Measurements from ENCODE around the gene OPHN1. TPM values are rescaled to one million over a fixed set of nuclear protein-coding genes. Genes with fewer than 3 reads are reported as not detected.

Gene OPHN1
- total RNA-seq, 1 donor from 2014 or later = 3.7 TPM

DNA sequence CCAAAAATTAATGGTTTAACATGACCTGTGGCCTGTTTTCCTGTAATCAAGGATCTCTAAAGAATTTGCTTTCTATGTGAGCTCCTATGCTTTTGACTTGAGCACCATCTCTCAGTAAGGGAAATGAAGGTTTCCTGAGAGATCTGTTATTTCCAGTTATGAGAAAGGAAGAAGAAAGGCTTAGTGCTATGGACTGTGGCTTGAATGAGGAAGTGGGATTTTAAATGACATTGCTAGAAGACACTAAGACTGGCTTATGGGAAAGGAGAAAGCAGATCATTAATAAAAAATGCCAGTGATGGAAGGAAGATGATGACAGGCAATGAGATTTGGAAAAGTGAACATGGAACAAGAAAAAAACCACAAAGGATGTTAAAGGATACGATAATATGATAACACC is 285.4 kb downstream of the OPHN1 start:
- Histone ChIP-seq H3K27me3 (ENCODE audit: insufficient read depth, low read length) (no peaks in the 10 kb centered on the region), H3K4me2 (ENCODE audit: low read length) (no peak overlapping the region), H3K27ac (ENCODE audit: low read depth, low read length) (no peak overlapping the region), H3K9ac (ENCODE audit: low read length) (no peak overlapping the region), H3K9me3 (ENCODE audit: insufficient read depth, low read depth, low read length) (no peaks in the 10 kb centered on the region), H4K20me1 (ENCODE audit: insufficient read depth, low read length) (no peaks in the 10 kb centered on the region), H2AFZ (ENCODE audit: low read depth, low read length) (no peak overlapping the region), H3K79me2 (ENCODE audit: insufficient read depth, low read length) (no peaks in the 10 kb centered on the region), H3K4me3 (ENCODE audit: insufficient read depth, low read depth, low read length) (no peak overlapping the region), H3K36me3 (ENCODE audit: insufficient read depth, low read length) (no peaks in the 10 kb centered on the region), H3K4me1 (ENCODE audit: insufficient read depth, low read length) (no peaks in the 10 kb centered on the region)
- Mint-ChIP-seq H3K27me3 (ENCODE audit: low read depth, unreplicated experiment) (no peaks in the 10 kb centered on the region), H3K36me3 (ENCODE audit: low read depth, unreplicated experiment) (no peaks in the 10 kb centered on the region), H3K4me3 (ENCODE audit: unreplicated experiment) (no peak overlapping the region), H3K4me1 (ENCODE audit: low read depth, unreplicated experiment) (peaks cover 2% of the 10 kb centered on the region), H3K9me3 (ENCODE audit: unreplicated experiment) (no peaks in the 10 kb centered on the region), H3K27ac (ENCODE audit: unreplicated experiment) (no peak overlapping the region)
- TF ChIP-seq, protein P1, sequence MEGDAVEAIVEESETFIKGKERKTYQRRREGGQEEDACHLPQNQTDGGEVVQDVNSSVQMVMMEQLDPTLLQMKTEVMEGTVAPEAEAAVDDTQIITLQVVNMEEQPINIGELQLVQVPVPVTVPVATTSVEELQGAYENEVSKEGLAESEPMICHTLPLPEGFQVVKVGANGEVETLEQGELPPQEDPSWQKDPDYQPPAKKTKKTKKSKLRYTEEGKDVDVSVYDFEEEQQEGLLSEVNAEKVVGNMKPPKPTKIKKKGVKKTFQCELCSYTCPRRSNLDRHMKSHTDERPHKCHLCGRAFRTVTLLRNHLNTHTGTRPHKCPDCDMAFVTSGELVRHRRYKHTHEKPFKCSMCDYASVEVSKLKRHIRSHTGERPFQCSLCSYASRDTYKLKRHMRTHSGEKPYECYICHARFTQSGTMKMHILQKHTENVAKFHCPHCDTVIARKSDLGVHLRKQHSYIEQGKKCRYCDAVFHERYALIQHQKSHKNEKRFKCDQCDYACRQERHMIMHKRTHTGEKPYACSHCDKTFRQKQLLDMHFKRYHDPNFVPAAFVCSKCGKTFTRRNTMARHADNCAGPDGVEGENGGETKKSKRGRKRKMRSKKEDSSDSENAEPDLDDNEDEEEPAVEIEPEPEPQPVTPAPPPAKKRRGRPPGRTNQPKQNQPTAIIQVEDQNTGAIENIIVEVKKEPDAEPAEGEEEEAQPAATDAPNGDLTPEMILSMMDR (IDR thresholded peaks at IDR 0.05; ENCODE audit: insufficient read depth, low read depth, low read length) = no peak
- TF ChIP-seq EZH2 (IDR thresholded peaks at IDR 0.05; ENCODE audit: insufficient read depth, low read length) = no peak
- no peak for DNase-seq (ENCODE audit: low read depth)
- FAIRE-seq = peak; percentile 37

DNA sequence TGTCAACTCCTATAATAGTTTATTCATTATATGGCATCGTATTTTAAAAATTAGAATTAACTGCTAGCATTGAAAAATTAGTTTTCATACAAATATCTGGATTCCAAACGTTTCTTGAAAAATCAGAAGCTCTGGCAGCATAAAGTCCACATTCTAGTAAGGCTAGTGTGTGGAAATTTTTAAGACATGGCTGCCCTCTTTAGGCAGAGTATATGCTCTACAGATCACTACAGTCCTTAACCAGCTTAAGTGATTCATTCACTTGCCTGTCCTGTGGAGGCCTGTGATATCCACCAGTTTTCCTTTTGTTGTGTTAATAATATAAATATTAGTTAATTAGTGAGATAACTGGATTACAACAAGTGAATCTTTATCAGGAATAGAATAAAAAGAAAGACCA is 287.2 kb downstream of the OPHN1 start:
- no peak overlapping the region for H3K4me3 Mint-ChIP-seq (ENCODE audit: unreplicated experiment)
- Histone ChIP-seq H3K79me2 (ENCODE audit: insufficient read depth, low read length) (no peaks in the 10 kb centered on the region), H3K36me3 (ENCODE audit: insufficient read depth, low read length) (no peaks in the 10 kb centered on the region), H3K27ac (ENCODE audit: low read depth, low read length) (no peak overlapping the region), H2AFZ (ENCODE audit: low read depth, low read length) (no peak overlapping the region), H3K27me3 (ENCODE audit: insufficient read depth, low read length) (no peaks in the 10 kb centered on the region), H3K4me1 (ENCODE audit: insufficient read depth, low read length) (no peaks in the 10 kb centered on the region), H4K20me1 (ENCODE audit: insufficient read depth, low read length) (no peaks in the 10 kb centered on the region), H3K4me3 (ENCODE audit: insufficient read depth, low read depth, low read length) (no peak overlapping the region), H3K9me3 (ENCODE audit: insufficient read depth, low read depth, low read length) (no peaks in the 10 kb centered on the region), H3K9ac (ENCODE audit: low read length) (no peak overlapping the region), H3K4me2 (ENCODE audit: low read length) (no peak overlapping the region)
- peaks cover 2% of the 10 kb centered on the region for H3K4me1 Mint-ChIP-seq (ENCODE audit: low read depth, unreplicated experiment)
- DNase-seq (ENCODE audit: low read depth) (peak; percentile 31), FAIRE-seq (no peak)
- TF ChIP-seq, protein P1 (IDR thresholded peaks at IDR 0.05; ENCODE audit: insufficient read depth, low read depth, low read length) = peak; percentile 45
- no peak for TF ChIP-seq EZH2 (IDR thresholded peaks at IDR 0.05; ENCODE audit: insufficient read depth, low read length)
- no peak overlapping the region for H3K27ac Mint-ChIP-seq (ENCODE audit: unreplicated experiment)
- no peaks in the 10 kb centered on the region for H3K36me3 Mint-ChIP-seq (ENCODE audit: low read depth, unreplicated experiment)
- H3K9me3 Mint-ChIP-seq (ENCODE audit: unreplicated experiment) = no peaks in the 10 kb centered on the region
- no peaks in the 10 kb centered on the region for H3K27me3 Mint-ChIP-seq (ENCODE audit: low read depth, unreplicated experiment)

DNA sequence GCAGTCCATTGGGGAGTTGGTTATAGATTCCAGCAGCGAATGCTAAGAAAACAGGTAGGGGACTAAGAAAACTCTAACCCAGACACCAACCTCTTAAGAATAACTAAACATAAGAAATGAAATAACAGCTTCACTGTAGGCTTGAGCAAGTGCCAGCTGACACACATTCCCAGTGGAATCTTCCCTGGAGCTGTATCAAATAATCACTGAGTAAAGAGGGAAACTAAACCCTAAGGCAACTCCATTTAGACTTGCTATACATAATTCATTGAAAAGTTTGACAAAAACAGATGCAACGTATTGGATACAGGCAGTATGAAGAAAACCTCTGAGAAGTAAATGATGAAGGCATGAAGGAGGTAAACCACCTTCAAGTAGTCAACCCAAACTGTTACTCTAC is 293.5 kb downstream of the OPHN1 start:
- no peak overlapping the region for H3K9ac ChIP-seq (ENCODE audit: low read length)
- Mint-ChIP-seq H3K4me1 (ENCODE audit: low read depth, unreplicated experiment) (peaks cover 2% of the 10 kb centered on the region), H3K27ac (ENCODE audit: unreplicated experiment) (no peak overlapping the region), H3K36me3 (ENCODE audit: low read depth, unreplicated experiment) (no peaks in the 10 kb centered on the region), H3K27me3 (ENCODE audit: low read depth, unreplicated experiment) (no peaks in the 10 kb centered on the region), H3K4me3 (ENCODE audit: unreplicated experiment) (no peak overlapping the region), H3K9me3 (ENCODE audit: unreplicated experiment) (no peaks in the 10 kb centered on the region)
- no peaks in the 10 kb centered on the region for H3K27me3 ChIP-seq (ENCODE audit: insufficient read depth, low read length)
- FAIRE-seq (peak; percentile 59), DNase-seq (ENCODE audit: low read depth) (no peak)
- H3K4me3 ChIP-seq (ENCODE audit: insufficient read depth, low read depth, low read length) = no peak overlapping the region
- H3K4me2 ChIP-seq (ENCODE audit: low read length) = no peak overlapping the region
- no peaks in the 10 kb centered on the region for H3K36me3 ChIP-seq (ENCODE audit: insufficient read depth, low read length)
- no peaks in the 10 kb centered on the region for H3K79me2 ChIP-seq (ENCODE audit: insufficient read depth, low read length)
- H4K20me1 ChIP-seq (ENCODE audit: insufficient read depth, low read length) = no peaks in the 10 kb centered on the region
- no peaks in the 10 kb centered on the region for H3K4me1 ChIP-seq (ENCODE audit: insufficient read depth, low read length)
- no peak overlapping the region for H3K27ac ChIP-seq (ENCODE audit: low read depth, low read length)
- TF ChIP-seq, protein P1 (IDR thresholded peaks at IDR 0.05; ENCODE audit: insufficient read depth, low read depth, low read length) = no peak
- TF ChIP-seq EZH2 (IDR thresholded peaks at IDR 0.05; ENCODE audit: insufficient read depth, low read length) = no peak
- H2AFZ ChIP-seq (ENCODE audit: low read depth, low read length) = no peak overlapping the region
- H3K9me3 ChIP-seq (ENCODE audit: insufficient read depth, low read depth, low read length) = no peaks in the 10 kb centered on the region
